HepG2 (cell line): ENCODE results near the gene CARD19. TPM values are rescaled to one million over a fixed set of nuclear protein-coding genes. Genes with fewer than 3 reads are reported as not detected.

Experiments
- ATAC-seq: fragments of 200-7000 bp; cut with Tn5 transposase; 3 replicates; pipeline ENCODE4 v1.9.1; 2020; ENCODE audit warnings: mild to moderate bottlenecking, moderate library complexity
- BruUV-seq: library from RNA; stranded (reverse); fragments of 400-500 nt; replicated peaks from 2 replicates; lab custom pipeline; 2021; lab: Mats Ljungman, UMichigan
- CTCF ChIA-PET: fragments of 300-600 bp; formaldehyde crosslinking; extraction: SDS; loops from one replicate; lab custom pipeline; 2021; ENCODE audit warnings: low total read pairs, inconsistent platforms, low intra/inter-chr PET ratio; lab: Yijun Ruan, JAX
- POLR2A ChIA-PET: fragments of 350-600 bp; sonication (Branson Sonifier 250); formaldehyde crosslinking; loops from one replicate; lab custom pipeline; 2020; ENCODE audit warnings: antibody characterized with exemption, inconsistent platforms; lab: Yijun Ruan, JAX
- DNase-seq: peaks from one replicate; pipeline ENCODE4 v3.0.0-alpha.2; 2015; ENCODE audit warnings: low spot score
- FAIRE-seq: peaks from 3 replicates; lab custom pipeline; 2011; peaks lifted over from hg19 to GRCh38; lab: Jason Lieb, UNC
- H2AFZ ChIP-seq: one replicate; pipeline ENCODE4 v1.6.1; 2011; ENCODE audit warnings: low read length, inconsistent platforms
- H3K27ac ChIP-seq: fragments of 300-600 bp; 3 replicates; pipeline ENCODE4 v1.8.0; 2011; ENCODE audit warnings: mixed run types, mild to moderate bottlenecking, mixed read lengths, low read length, inconsistent platforms; ENCODE audit not compliant: insufficient read depth; ENCODE audit errors: extremely low read length
- H3K27me3 ChIP-seq, 2 experiments: fragments of 200-600 bp in 1 of 2; 2 replicates in 1 of 2; 3 replicates in 1 of 2; pipeline versions ENCODE4 v1.6.0 to v1.8.0; 2011; ENCODE audit warnings: low read length in 2 of 2, mild to moderate bottlenecking in 2 of 2, moderate library complexity in 2 of 2, inconsistent platforms in 1 of 2; ENCODE audit not compliant: insufficient read depth in 2 of 2, control insufficient read depth in 1 of 2
- H3K36me3 ChIP-seq, 2 experiments: fragments of 200-600 bp in 1 of 2; replicated peaks in 1 of 2; 2 replicates in 1 of 2; 3 replicates in 1 of 2; pipeline versions ENCODE4 v1.5.1 to v1.8.0; 2011; ENCODE audit warnings: low read length in 2 of 2, inconsistent platforms in 1 of 2; ENCODE audit not compliant: insufficient read depth in 2 of 2, control insufficient read depth in 1 of 2
- H3K4me1 ChIP-seq: 2 replicates; pipeline ENCODE4 v1.5.1; 2012; ENCODE audit warnings: low read length, inconsistent platforms; ENCODE audit not compliant: insufficient read depth
- H3K4me2 ChIP-seq: 2 replicates; pipeline ENCODE4 v1.6.0; 2011; ENCODE audit warnings: low read depth, low read length, inconsistent platforms
- H3K4me3 ChIP-seq, 3 experiments: fragments of 200-600 bp in 1 of 3; sonication (generic), shearing (Covaris generic) in 1 of 3; replicated peaks in 1 of 3; 2 replicates each; pipeline ENCODE4 v1.5.1; 2011 to 2016; ENCODE audit warnings: low read length in 3 of 3, inconsistent platforms in 2 of 3, low read depth in 2 of 3, mild to moderate bottlenecking in 2 of 3, control low read depth in 1 of 3, mixed read lengths in 1 of 3; ENCODE audit not compliant: insufficient read depth in 1 of 3
- H3K79me2 ChIP-seq: one replicate; pipeline ENCODE4 v1.6.1; 2011; ENCODE audit warnings: low read length, inconsistent platforms; ENCODE audit not compliant: insufficient read depth
- H3K9ac ChIP-seq: 2 replicates; pipeline ENCODE4 v1.6.0; 2011; ENCODE audit warnings: mild to moderate bottlenecking, low read depth, low read length, inconsistent platforms; ENCODE audit not compliant: insufficient read depth
- H3K9me3 ChIP-seq: 2 replicates; pipeline ENCODE4 v1.5.1; 2012; ENCODE audit warnings: mild to moderate bottlenecking, low read length
- H4K20me1 ChIP-seq: 2 replicates; pipeline ENCODE4 v1.6.0; 2011; ENCODE audit warnings: inconsistent platforms, mild to moderate bottlenecking, low read length, moderate library complexity; ENCODE audit not compliant: insufficient read depth
- ATF3 ChIP-seq: sonication (generic); formaldehyde crosslinking; IDR thresholded peaks from 2 replicates; pipeline ENCODE4 v1.4.0; 2020; ENCODE audit warnings: missing genetic modification reagents
- ELF1 ChIP-seq: sonication (generic); formaldehyde crosslinking; IDR thresholded peaks from 2 replicates; pipeline ENCODE4 v1.4.0; 2020; ENCODE audit warnings: missing genetic modification reagents
- NR3C1 ChIP-seq: sonication (generic); formaldehyde crosslinking; IDR thresholded peaks from 2 replicates; pipeline ENCODE4 v1.4.0; 2020; ENCODE audit warnings: missing genetic modification reagents
- PHB2 ChIP-seq: fragments of 450-650 bp; IDR thresholded peaks from 2 replicates; pipeline ENCODE4 v1.6.1; 2018; ENCODE audit not compliant: partially characterized antibody
- REPIN1 ChIP-seq: sonication (generic); formaldehyde crosslinking; IDR thresholded peaks from 2 replicates; pipeline ENCODE4 v1.8.0; 2022; ENCODE audit warnings: missing genetic modification reagents, low read depth, mild to moderate bottlenecking, borderline replicate concordance
- SMC3 ChIP-seq: IDR thresholded peaks from 2 replicates; pipeline ENCODE4 v1.6.1; 2011; ENCODE audit warnings: low read length, improper control_type of control experiment
- ZBTB21 ChIP-seq: sonication (generic); formaldehyde crosslinking; IDR thresholded peaks from 2 replicates; pipeline ENCODE4 v1.4.0; 2020; ENCODE audit warnings: missing genetic modification reagents
- ZNF20 ChIP-seq: sonication (generic); formaldehyde crosslinking; IDR thresholded peaks from 2 replicates; pipeline ENCODE4 v1.4.0; 2020; ENCODE audit warnings: mild to moderate bottlenecking, moderate library complexity, missing genetic modification reagents
- ZNF703 ChIP-seq: sonication (generic); formaldehyde crosslinking; IDR thresholded peaks from 2 replicates; pipeline ENCODE4 v1.5.1; 2020; ENCODE audit warnings: missing genetic modification reagents, mild to moderate bottlenecking, moderate library complexity, borderline replicate concordance
- ZNF724P ChIP-seq: sonication (generic); formaldehyde crosslinking; IDR thresholded peaks from 2 replicates; pipeline ENCODE4 v1.8.0; 2022; ENCODE audit warnings: missing genetic modification reagents, borderline replicate concordance
- ZNF839 ChIP-seq: sonication (generic); formaldehyde crosslinking; IDR thresholded peaks from 2 replicates; pipeline ENCODE4 v1.4.0; 2020; ENCODE audit warnings: missing genetic modification reagents, mild to moderate bottlenecking, borderline replicate concordance
- ZSCAN9 ChIP-seq: IDR thresholded peaks from 2 replicates; pipeline ENCODE4 v1.6.1; 2016; ENCODE audit warnings: borderline replicate concordance
- WGBS: methylation state at CpG from one replicate; pipeline ENCODE4 v1.1.6; 2017; ENCODE audit warnings: low lambda C conversion rate; 5-methylcytosine and 5-hydroxymethylcytosine counted together
- in situ Hi-C: cut with HindIII; loops from 2 replicates; pipeline ENCODE4 v1.10.0; 2017; ENCODE audit warnings: low pct_unique_long_range_greater_than_20kb; ENCODE audit not compliant: extremely low pct_ligation_motif_present
- intact Hi-C: fragments of 100-400 bp; cut with micrococcal nuclease; formaldehyde crosslinking; loops from one replicate; pipeline ENCODE4 v1.10.0; 2022; ENCODE audit not compliant: unreplicated experiment
- polyA plus RNA-seq, 8 experiments: library from polyadenylated mRNA; depleted of rRNA in 3 of 8; stranded (reverse) in 7 of 8; unstranded in 1 of 8; fragments of >200 nt; fragmentation: Illumina TruSeq in 4 of 8; extraction: Trizol in 4 of 8; gene quantifications; 2 replicates each; pipeline versions ENCODE4 v1.2.1 to v1.2.3, GENCODE V29; 2011 to 2016; ENCODE audit warnings: low read depth in 4 of 8, missing spikeins in 1 of 8, mixed read lengths in 1 of 8; ENCODE audit not compliant: insufficient read depth in 1 of 8
- total RNA-seq, 5 experiments: library from RNA; depleted of rRNA; stranded (reverse); fragments of >200 nt; fragmentation: Illumina TruSeq; extraction: Trizol; gene quantifications; 2 replicates each; pipeline ENCODE4 v1.2.3, GENCODE V29; 2016; ENCODE audit warnings: low read depth in 1 of 5

The CARD19 gene
- total and polyA plus RNA-seq, 2 of the 13 experiments (the other 11 are each of a cell fraction or from before 2014, with no cell fraction given): 18.4 to 47.2 TPM

GRCh38 chr9:93076101-93076791 lies 19.8 kb upstream of the CARD19 start:
- ATAC-seq (no peak), DNase-seq (no peak), FAIRE-seq (no peak)
- Histone ChIP-seq H4K20me1 (no peaks in the 10 kb centered on the region), H3K4me1 (peaks cover 15% of the 10 kb centered on the region; the same call in 1 of the 2 replicates), H3K27me3 (no peaks in the 10 kb centered on the region)
- BruUV-seq: no TSS peak
- WGBS: 77% methylated on average over 11 of the region's 12 CpGs
- ChIA-PET CTCF (no interaction called here), POLR2A (no interaction called here)
- intact Hi-C loops: no loop called here
- TF ChIP-seq SMC3: no peak
- TF ChIP-seq ATF3 (CRISPR knock-in tag): no peak
- TF ChIP-seq ZNF724P (CRISPR knock-in tag): no peak
- no peak for TF ChIP-seq ZNF20 (CRISPR knock-in tag)
- TF ChIP-seq ZBTB21 (CRISPR knock-in tag): no peak
- TF ChIP-seq REPIN1 (CRISPR knock-in tag): no peak
- no peak for TF ChIP-seq ELF1 (CRISPR knock-in tag)
- no peak for TF ChIP-seq ZNF839
- TF ChIP-seq PHB2: no peak
- no peak for TF ChIP-seq ZNF703
- no peak for TF ChIP-seq NR3C1
- no peak for TF ChIP-seq ZSCAN9 (CRISPR knock-in tag)
- TF ChIP-seq, all 625 proteins: peak for 0
- H3K9ac ChIP-seq: no peak overlapping the region
- H3K79me2 ChIP-seq: no peaks in the 10 kb centered on the region
- H3K9me3 ChIP-seq: no peaks in the 10 kb centered on the region
- H3K36me3 ChIP-seq: no peaks in the 10 kb centered on the region
- no peak overlapping the region for H3K27ac ChIP-seq
- H2AFZ ChIP-seq: no peak overlapping the region
- in situ Hi-C loops: no loop called here
- no peak overlapping the region for H3K4me2 ChIP-seq
- no peak overlapping the region for H3K4me3 ChIP-seq
